SH-SY5Y (cell line): ENCODE measurements around the gene KLHL1.

Experiments used
- GATA2 ChIP-seq: IDR thresholded peaks from 2 replicates; pipeline ENCODE4 v1.6.1; 2011; ENCODE audit warnings: mild to moderate bottlenecking, low read depth, low read length
- GATA3 ChIP-seq: IDR thresholded peaks from 2 replicates; pipeline ENCODE4 v1.6.1; 2011; ENCODE audit warnings: low read depth, mild to moderate bottlenecking, low read length, moderate library complexity

GRCh38 chr13:69904784-69905183, 203.5 kb downstream of the KLHL1 start:
- TF ChIP-seq GATA3 (no peak), GATA2 (no peak)
